Renal pelvis (tissue), 4 donors: ENCODE measurements around the gene ZYG11B. TPM values are rescaled to one million over a fixed set of nuclear protein-coding genes. Genes with fewer than 3 reads are reported as not detected.
"Not testable (repeated sequence)": the region's sequence is repeated elsewhere in the genome, so short reads cannot be mapped to it uniquely, and the experiment has no call there.

Experiments used
- DNase-seq: peaks from one replicate; pipeline ENCODE4 v3.0.0-alpha.2; 2013
- polyA plus RNA-seq, 3 donors: library from polyadenylated mRNA; unstranded; fragments of 120-200 nt; gene quantifications; one replicate each; pipeline ENCODE4 v1.2.1, GENCODE V29; 2013; ENCODE audit not compliant: insufficient read length in 3 of 3

The ZYG11B gene
- polyA plus RNA-seq, 3 donors, result 21.1 to 26.2 (median 26.2) TPM

GRCh38 chr1:52839175-52839574, 112.9 kb downstream of the ZYG11B start:
- DNase-seq, result not testable (repeated sequence)

- peak; percentile 60 for DNase-seq
These were observed 116.5 kb downstream of the ZYG11B start, which contains the start of gene ZYG11A for GRCh38 chr1:52842643-52843310. Gene ZYG11A, plus strand, starts transcription at chr1:52842760. Its CDS starts 124 bp downstream, at chr1:52842884.

- DNase-seq, result not testable (repeated sequence)
These were observed 118.9 kb downstream of the ZYG11B start for GRCh38 chr1:52845119-52845518.

DNA sequence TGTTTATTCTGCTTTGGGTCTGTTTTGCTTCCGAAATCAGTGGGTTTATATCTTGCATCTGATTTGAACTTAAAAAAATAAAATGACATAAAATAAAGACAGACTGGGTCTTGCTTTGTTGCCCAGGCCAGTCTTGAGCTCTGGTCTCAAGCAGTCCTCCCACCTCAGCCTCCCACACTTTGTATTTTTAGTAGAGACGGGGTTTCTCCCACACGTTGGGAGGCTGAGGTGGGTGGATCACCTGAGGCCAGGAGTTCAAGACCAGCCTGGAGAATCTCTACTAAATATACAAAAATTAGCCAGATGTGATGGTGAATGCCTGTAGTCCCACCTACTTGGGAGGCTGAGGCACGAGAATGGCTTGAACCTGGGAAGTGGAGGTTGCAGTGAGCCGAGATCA, 122.2 kb downstream of the ZYG11B start:
- DNase-seq, result no peak

DNA sequence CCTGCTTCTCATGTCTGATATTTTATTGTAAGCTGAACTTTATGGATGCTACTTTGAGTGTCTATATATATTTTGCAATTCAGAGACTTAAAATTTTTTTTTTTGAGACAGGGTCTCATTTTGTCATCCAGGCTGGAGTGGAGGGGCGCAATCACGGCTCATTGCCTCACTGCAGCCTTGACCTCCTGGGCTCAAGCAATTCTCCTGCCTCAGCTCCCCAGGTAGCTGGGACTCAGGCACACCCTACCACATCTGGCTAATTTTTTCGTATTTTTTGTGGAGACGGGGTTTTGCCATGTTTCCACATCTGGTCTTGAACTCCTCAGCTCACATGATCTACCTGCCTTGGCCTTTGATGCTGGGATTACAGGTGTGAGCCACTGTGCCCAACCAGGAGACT, 124.7 kb downstream of the ZYG11B start:
- no peak for DNase-seq

DNA sequence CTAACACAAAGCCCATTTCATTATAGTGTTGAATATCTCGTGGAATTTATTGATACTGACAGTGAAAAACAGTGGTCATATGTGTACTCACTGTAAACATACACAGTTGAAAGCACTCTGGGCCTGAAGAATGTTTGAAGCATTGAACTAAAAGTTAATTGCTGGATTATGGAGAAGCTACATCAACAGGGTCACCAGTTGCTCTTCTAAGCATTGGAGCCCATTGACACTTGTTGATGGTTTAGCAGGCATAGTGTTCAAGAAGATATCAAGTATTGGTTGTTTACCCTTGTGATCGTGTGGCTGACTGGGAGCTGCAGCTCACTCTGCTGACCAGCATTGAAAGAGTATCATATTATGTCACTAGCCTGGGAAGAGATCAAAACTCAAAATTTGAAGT, 126.6 kb downstream of the ZYG11B start:
- DNase-seq, result no peak

- DNase-seq, result no peak
These were observed 129.3 kb downstream of the ZYG11B start for GRCh38 chr1:52855584-52855983.

GRCh38 chr1:52856026-52856425, 129.8 kb downstream of the ZYG11B start:
- DNase-seq, result no peak

DNA sequence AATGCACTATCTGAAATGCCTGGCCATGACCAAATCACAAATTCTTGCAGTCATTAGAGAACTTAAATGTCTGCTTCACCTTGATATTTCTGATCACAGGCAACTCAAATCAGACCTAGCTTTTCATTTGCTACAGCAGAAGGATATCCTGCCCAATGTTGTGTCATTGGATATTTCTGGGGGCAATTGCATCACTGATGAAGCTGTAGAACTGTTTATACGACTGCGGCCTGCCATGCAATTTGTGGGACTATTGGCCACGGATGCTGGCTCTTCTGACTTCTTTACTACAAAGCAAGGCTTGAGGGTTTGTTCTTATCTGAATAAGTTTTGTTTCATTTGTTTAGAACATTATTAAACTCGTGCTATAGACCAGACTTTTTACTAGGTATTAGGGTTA, 131.2 kb downstream of the ZYG11B start:
- DNase-seq, result no peak

- DNase-seq, result no peak
These were observed 136.6 kb downstream of the ZYG11B start for GRCh38 chr1:52862666-52863458.

DNA sequence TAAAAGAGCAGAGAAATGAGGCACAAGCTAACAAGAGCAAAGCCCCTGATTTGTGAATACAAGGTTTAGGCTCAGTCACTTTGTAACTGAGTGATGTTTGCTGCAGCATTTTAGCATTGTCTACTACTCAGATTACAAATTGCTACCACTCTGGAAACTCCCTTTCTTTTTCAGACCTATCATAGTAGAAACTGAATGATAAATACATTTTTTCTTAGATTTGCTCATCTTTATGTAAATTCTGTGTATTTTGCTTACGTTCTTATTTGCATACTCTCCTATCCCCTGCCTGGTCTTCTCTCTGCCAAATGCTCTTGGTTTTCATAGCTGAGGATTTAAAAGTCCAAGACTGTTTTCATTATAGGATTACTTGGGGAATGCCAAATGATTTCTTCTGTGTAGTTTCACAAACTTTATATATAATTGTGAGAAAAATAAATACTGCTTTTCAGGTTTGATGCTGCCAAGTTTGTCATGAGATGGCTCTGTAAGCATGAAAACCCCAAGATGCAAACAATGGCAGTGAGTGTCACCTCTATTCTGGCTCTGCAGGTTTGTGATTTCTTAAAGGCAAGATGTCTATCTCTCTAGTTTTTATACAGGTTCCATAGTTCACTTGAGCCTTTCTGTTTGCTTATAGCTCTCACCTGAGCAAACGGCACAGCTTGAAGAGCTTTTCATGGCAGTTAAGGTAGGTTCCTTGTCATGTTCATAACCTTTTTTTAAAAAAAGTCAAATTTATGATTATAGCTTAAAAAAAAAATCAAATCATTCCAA, 141.0 kb downstream of the ZYG11B start:
- DNase-seq, result no peak

DNA sequence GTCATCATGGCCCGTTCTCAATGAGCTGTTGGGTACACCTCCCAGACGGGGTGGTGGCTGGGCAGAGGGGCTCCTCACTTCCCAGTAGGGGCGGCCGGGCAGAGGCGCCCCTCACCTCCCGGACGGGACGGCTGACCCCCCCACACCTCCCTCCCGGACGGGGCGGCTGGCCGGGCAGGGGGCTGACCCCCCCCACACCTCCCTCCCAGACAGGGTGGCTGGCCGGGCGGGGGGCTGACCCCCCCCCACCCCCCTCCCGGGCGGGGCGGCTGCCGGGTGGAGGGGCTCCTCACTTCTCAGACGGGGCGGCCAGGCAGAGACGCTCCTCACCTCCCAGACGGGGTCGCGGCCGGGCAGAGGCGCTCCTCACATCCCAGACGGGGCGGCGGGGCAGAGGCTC, 143.5 kb downstream of the ZYG11B start:
- not testable (repeated sequence) for DNase-seq

DNA sequence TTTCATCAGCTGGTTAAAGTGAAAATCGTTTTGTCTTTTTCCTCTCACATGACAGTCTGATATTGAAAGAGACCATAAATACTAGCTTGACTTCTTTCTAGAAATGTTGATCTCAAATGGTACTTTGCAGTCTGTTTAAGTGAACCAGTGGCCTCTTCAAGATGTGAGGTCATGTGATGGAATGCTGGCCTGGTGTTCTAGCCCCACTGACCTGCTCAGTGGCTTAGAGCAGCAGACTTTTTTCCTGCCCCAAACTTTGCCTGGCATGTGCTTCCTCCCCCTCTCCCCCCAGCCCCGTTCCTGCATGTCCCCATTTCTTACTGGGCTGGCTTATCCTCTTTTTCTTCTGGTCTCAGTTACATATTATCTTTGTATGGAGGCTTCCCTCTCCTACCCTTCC, 150.6 kb downstream of the ZYG11B start:
- DNase-seq, result no peak

Other genes starting within 250 kb of the ZYG11B start
- 100 to 1,000 TPM in 2 of 3 donors, 10 to 100 TPM in 1; 70.6 to 123 (median 107) TPM for gene TUT4, start 173.4 kb upstream of the ZYG11B start, polyA plus RNA-seq
- 10 to 100 TPM; 67.6 to 88.6 (median 86.1) TPM for gene GPX7, start 124.1 kb upstream of the ZYG11B start, polyA plus RNA-seq
- 1 to 10 TPM; 1.6 to 3.7 (median 2.7) TPM for gene SHISAL2A, start 93.3 kb upstream of the ZYG11B start, polyA plus RNA-seq
- 10 to 100 TPM; 13.5 to 18.2 (median 17.7) TPM for gene COA7, start 28.1 kb upstream of the ZYG11B start, polyA plus RNA-seq
- gene ZYG11A, start 116.3 kb downstream of the ZYG11B start, polyA plus RNA-seq, result under 1 TPM; 0.17 to 0.27 (median 0.18) TPM
- gene ECHDC2, start 195.3 kb downstream of the ZYG11B start, polyA plus RNA-seq, result 100 to 1,000 TPM; 109 to 300 (median 255) TPM
- gene SCP2, start 200.8 kb downstream of the ZYG11B start, polyA plus RNA-seq, result 100 to 1,000 TPM; 174 to 194 (median 191) TPM